Measurements from ENCODE around the gene CCDC88A. TPM values are rescaled to one million over a fixed set of nuclear protein-coding genes. Genes with fewer than 3 reads are reported as not detected.
"Not testable (repeated sequence)": the region's sequence is repeated elsewhere in the genome, so short reads cannot be mapped to it uniquely, and the experiment has no call there.

The CCDC88A gene
- total and polyA plus RNA-seq, 2 experiments from 2014 or later: 12.2 to 31.0 TPM

- Histone ChIP-seq H3K27me3 (no peaks in the 10 kb centered on the region), H3K79me2 (no peaks in the 10 kb centered on the region), H3K9me3 (ENCODE audit: low read depth) (no peaks in the 10 kb centered on the region), H4K20me1 (ENCODE audit: insufficient read depth, poor library complexity, severe bottlenecking) (no peaks in the 10 kb centered on the region), H3K9me2 (replicated peaks; ENCODE audit: insufficient read depth) (no peaks in the 10 kb centered on the region), H3K36me3 (replicated peaks; ENCODE audit: insufficient read depth, low read depth) (no peaks in the 10 kb centered on the region), H3K4me3 (no peak overlapping the region), H3K4me1 (ENCODE audit: insufficient read depth) (no peaks in the 10 kb centered on the region), H2AFZ (no peak overlapping the region), H3K4me2 (no peak overlapping the region), H3K27ac (no peak overlapping the region)
- 66% methylated on average over 1 of the region's 1 CpG for WGBS (ENCODE audit: low lambda C conversion rate, missing lambda C conversion rate)
- no peak for DNase-seq (ENCODE audit: low spot score)
- TF ChIP-seq EZH2phosphoT487 (IDR thresholded peaks at IDR 0.05; ENCODE audit: low read depth, severe bottlenecking, unreplicated experiment): no peak
- no peak for TF ChIP-seq EZH2 (IDR thresholded peaks at IDR 0.05; ENCODE audit: borderline replicate concordance)
- TF ChIP-seq CTCF (IDR thresholded peaks at IDR 0.05; ENCODE audit: poor library complexity): no peak
These were observed 61.2 kb downstream of the CCDC88A start for GRCh38 chr2:55358451-55358850.

GRCh38 chr2:55357927-55358326 lies 61.7 kb downstream of the CCDC88A start:
- Histone ChIP-seq H3K9me3 (ENCODE audit: low read depth) (no peaks in the 10 kb centered on the region), H3K36me3 (replicated peaks; ENCODE audit: insufficient read depth, low read depth) (no peaks in the 10 kb centered on the region), H3K9me2 (replicated peaks; ENCODE audit: insufficient read depth) (no peaks in the 10 kb centered on the region), H3K79me2 (no peaks in the 10 kb centered on the region), H3K27me3 (no peaks in the 10 kb centered on the region), H3K27ac (no peak overlapping the region), H4K20me1 (ENCODE audit: insufficient read depth, poor library complexity, severe bottlenecking) (no peaks in the 10 kb centered on the region), H3K4me1 (ENCODE audit: insufficient read depth) (no peaks in the 10 kb centered on the region), H2AFZ (no peak overlapping the region), H3K4me3 (no peak overlapping the region), H3K4me2 (no peak overlapping the region)
- WGBS (ENCODE audit: low lambda C conversion rate, missing lambda C conversion rate): 81% methylated on average over 2 of the region's 2 CpGs
- TF ChIP-seq CTCF (IDR thresholded peaks at IDR 0.05; ENCODE audit: poor library complexity) (no peak), EZH2phosphoT487 (IDR thresholded peaks at IDR 0.05; ENCODE audit: low read depth, severe bottlenecking, unreplicated experiment) (no peak), EZH2 (IDR thresholded peaks at IDR 0.05; ENCODE audit: borderline replicate concordance) (no peak)
- no peak for DNase-seq (ENCODE audit: low spot score)

- Histone ChIP-seq H3K36me3 (replicated peaks; ENCODE audit: insufficient read depth, low read depth) (no peaks in the 10 kb centered on the region), H4K20me1 (ENCODE audit: insufficient read depth, poor library complexity, severe bottlenecking) (no peaks in the 10 kb centered on the region), H3K4me2 (no peak overlapping the region), H3K27me3 (no peaks in the 10 kb centered on the region), H3K4me1 (ENCODE audit: insufficient read depth) (no peaks in the 10 kb centered on the region), H3K9me3 (ENCODE audit: low read depth) (no peaks in the 10 kb centered on the region), H2AFZ (no peak overlapping the region), H3K27ac (no peak overlapping the region), H3K4me3 (no peak overlapping the region), H3K79me2 (no peaks in the 10 kb centered on the region), H3K9me2 (replicated peaks; ENCODE audit: insufficient read depth) (no peaks in the 10 kb centered on the region)
- DNase-seq (ENCODE audit: low spot score): no peak
- no peak for TF ChIP-seq CTCF (IDR thresholded peaks at IDR 0.05; ENCODE audit: poor library complexity)
These were observed 62.5 kb downstream of the CCDC88A start for GRCh38 chr2:55357164-55357563.

- H3K9me3 ChIP-seq (ENCODE audit: low read depth); H4K20me1 ChIP-seq (ENCODE audit: insufficient read depth, poor library complexity, severe bottlenecking); H3K4me1 ChIP-seq (ENCODE audit: insufficient read depth); H3K27me3 ChIP-seq; DNase-seq (ENCODE audit: low spot score); H3K36me3 ChIP-seq (replicated peaks; ENCODE audit: insufficient read depth, low read depth); H3K4me2 ChIP-seq; H3K9me2 ChIP-seq (replicated peaks; ENCODE audit: insufficient read depth); H3K4me3 ChIP-seq; H2AFZ ChIP-seq; H3K79me2 ChIP-seq; H3K27ac ChIP-seq: not testable (repeated sequence)
- 95% methylated on average over 2 of the region's 2 CpGs for WGBS (ENCODE audit: low lambda C conversion rate, missing lambda C conversion rate)
These were observed 63.5 kb downstream of the CCDC88A start for GRCh38 chr2:55356136-55356535.

Data from hepatocyte (in vitro differentiated cells).